GM19025 (cell line): ENCODE measurements around the gene SLC16A3.

Experiments
- ATAC-seq: cut with Tn5 transposase; IDR thresholded peaks from one replicate; pipeline ENCODE4 v1.9.1; 2021; ENCODE audit warnings: mild to moderate bottlenecking, low read depth, moderate library complexity; ENCODE audit not compliant: unreplicated experiment

The SLC16A3 gene

GRCh38 chr17:82221341-82221902, 7.4 kb upstream of the SLC16A3 start:
- no peak for ATAC-seq

- no peak for ATAC-seq
These were observed 6.0 kb upstream of the SLC16A3 start for GRCh38 chr17:82222816-82223215.

- no peak for ATAC-seq
These were observed 5.3 kb upstream of the SLC16A3 start for GRCh38 chr17:82223517-82223916.

GRCh38 chr17:82224666-82225065, 4.2 kb upstream of the SLC16A3 start:
- ATAC-seq: no peak

GRCh38 chr17:82225368-82226029, 3.3 kb upstream of the SLC16A3 start:
- no peak for ATAC-seq

- no peak for ATAC-seq
These were observed 2.6 kb upstream of the SLC16A3 start for GRCh38 chr17:82226146-82226808.

GRCh38 chr17:82226809-82227628, 1.8 kb upstream of the SLC16A3 start:
- ATAC-seq: no peak

GRCh38 chr17:82227629-82228277, 1.1 kb upstream of the SLC16A3 start:
- no peak for ATAC-seq

- ATAC-seq: peak; percentile 9
These were observed 482 bp upstream of the SLC16A3 start for GRCh38 chr17:82228278-82228841.

GRCh38 chr17:82229698-82230608, 1.1 kb downstream of the SLC16A3 start:
- ATAC-seq: no peak

- ATAC-seq: peak; percentile 20
These were observed 1.9 kb downstream of the SLC16A3 start for GRCh38 chr17:82230609-82231311.

- peak; percentile 17 for ATAC-seq
These were observed 2.4 kb downstream of the SLC16A3 start for GRCh38 chr17:82231312-82231561.

GRCh38 chr17:82231562-82232321, 2.9 kb downstream of the SLC16A3 start:
- ATAC-seq: peak; percentile 2

- ATAC-seq: no peak
These were observed 3.5 kb downstream of the SLC16A3 start for GRCh38 chr17:82232322-82232820.

GRCh38 chr17:82232876-82233785, 4.3 kb downstream of the SLC16A3 start:
- ATAC-seq: no peak

- no peak for ATAC-seq
These were observed 5.6 kb downstream of the SLC16A3 start for GRCh38 chr17:82234211-82235055.
